ENCODE measurements around the gene SH3BP4.
A peak's percentile ranks its signal among the peaks of the same experiment; 100 is the strongest.

Gene SH3BP4

DNA sequence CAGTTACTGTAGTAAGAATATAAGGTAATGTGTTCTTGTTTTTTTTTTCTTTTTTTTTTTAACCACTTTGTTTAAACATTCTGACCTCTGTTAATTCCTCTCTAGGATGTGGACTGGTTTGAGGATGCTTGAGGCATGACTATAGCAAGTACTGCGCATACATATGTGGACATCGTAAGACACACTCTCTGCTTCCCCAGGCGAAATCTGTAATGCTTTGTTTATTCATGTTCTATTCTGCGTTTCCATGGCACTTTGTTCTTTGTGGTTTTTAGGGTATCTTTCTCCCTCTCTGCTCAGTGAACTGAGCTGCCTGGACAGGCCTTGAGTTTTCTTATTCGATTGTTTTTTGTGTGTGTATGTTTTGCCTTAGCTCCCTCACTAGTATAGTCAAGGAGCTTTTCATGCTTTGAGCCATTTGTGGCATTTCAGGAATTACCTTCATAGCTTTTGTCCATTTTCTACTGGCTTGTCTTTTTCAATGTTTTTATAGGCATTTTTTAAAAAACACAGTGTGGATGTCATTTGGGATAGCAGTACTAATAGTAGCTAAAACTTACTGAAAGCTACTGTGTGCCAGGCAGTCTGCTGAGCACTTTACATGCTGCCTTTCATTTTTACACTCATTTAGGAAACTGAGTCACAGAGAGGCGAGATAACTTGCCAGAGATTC is 1.9 kb upstream of the SH3BP4 start:
- peak; percentile 99 for DNase-seq

DNA sequence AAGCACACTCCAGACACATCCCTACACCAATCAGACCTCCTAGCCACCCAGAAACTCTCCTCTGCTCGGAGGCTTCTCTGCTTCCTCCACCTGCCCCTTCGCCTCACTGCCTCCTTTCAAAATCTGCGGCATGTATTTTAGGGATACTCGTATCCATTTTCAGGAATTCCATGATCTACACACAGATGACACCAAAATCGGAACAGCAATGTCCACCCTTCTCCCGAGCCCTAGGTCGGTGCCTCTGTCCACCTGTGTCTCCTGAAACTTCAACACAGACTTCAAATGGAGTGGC is 1.4 kb upstream of the SH3BP4 start:
- DNase-seq = no peak

DNA sequence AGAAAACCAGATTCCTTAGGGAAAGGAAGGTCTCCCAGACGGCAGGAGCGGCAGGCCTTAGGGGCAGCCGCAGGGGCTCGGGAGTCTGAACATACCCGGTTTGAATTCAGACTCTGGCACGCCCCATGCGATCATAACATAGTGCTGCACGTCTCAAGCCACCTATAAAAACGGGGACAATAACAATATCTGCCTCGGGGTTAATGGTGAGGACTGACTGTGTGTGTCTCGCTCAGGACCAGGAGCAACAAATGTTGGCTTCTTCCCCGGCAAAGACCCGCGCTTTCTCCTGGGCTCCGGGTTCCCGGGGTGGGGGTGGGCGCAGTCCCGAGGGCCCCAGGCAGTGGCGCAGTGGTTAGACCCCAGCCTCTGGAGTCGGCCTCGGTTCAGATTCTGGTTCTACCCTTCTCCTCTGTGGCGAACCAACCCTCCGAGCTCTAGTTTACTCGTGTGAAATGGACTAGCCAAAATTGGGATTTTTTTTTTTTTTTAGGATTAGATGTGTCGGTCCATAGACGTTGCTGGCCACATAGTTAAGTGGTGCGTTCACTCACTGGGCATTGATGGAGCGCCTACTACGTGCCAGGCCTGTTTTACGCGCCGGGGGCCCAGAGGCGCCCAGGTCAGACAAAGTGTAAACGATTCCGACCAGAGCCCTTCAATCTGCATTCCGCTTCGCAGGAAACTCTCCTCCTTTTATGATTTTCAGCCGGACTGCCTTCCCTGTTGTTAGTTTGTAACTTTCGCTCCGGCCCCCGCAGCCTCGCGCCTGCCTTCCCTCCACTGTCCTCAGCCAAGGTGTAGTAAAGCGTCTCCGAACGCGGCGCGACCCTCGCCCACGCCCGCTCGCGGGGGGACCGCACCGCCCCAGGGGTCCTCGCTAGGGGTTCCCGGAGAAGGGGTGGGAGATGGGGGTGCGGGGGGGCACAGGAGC is 820 bp upstream of the SH3BP4 start:
- peak; percentile 57 for DNase-seq

DNA sequence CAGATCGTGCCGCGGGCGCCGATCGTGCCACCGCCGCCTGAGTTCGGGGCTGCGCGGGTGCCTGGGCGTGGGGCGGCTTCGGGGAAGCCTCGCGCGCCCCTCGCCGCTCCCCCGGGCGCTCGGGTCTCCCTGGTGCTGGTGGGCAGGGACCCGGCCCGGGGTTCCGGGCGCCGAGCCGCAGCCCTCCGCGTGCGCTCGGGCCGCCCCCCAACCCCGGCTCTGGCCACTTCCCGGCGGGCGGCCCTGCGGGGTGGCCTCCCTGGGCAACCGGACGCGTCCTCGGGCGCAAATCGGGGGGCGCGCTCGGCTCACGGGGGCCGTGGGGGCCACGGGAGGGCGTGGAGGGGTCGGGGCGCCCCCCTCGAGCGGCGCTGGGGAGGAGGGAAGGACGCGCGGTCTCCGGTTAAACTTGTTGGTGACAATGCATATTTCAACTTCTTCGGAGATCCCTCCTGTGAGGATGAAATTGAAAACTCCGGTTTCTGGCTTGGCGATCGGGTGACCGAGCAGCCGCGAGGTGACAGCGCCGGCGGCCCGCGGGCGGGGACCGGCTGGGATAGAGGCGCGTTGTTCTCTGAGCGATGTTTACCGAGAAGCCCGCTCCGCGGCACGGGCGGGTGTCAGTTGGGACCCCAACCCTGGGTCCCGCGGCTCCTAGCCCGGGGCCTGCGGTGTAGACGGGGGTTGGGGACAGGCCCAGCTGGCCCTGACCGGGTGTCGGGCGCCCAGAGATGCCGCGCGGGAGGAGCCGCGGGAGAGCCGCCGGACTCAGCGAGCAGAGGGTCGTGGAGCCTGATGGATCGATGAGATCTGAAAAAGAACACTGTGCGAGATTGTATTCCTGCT is 676 bp downstream of the SH3BP4 start:
- no peak for DNase-seq

- peak; percentile 41 for DNase-seq
Observed at GRCh38 chr2:234953116-234954031, 1.6 kb downstream of the SH3BP4 start.

DNA sequence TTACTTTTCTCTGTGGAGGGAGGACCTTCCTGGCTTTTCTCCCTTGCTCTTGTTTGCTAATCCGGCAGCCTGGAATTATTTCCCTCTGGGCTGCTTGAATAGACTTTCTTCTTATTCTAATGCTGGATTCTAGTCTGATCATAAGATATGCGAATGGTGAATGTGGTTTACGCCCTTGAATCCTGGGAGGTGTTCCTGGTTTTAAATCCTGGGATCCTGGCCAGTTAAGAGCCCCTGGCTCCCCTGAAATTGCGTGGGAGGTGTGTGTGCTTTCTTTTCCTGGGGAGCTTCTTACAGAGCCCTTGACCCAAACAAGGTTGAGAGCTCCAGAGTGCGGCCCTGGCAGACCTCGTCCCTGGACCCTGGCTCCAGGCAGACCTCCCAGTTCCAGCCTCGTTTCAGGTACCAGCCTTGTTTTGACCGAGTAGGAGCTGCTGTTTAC is 2.8 kb downstream of the SH3BP4 start:
- DNase-seq = no peak

DNA sequence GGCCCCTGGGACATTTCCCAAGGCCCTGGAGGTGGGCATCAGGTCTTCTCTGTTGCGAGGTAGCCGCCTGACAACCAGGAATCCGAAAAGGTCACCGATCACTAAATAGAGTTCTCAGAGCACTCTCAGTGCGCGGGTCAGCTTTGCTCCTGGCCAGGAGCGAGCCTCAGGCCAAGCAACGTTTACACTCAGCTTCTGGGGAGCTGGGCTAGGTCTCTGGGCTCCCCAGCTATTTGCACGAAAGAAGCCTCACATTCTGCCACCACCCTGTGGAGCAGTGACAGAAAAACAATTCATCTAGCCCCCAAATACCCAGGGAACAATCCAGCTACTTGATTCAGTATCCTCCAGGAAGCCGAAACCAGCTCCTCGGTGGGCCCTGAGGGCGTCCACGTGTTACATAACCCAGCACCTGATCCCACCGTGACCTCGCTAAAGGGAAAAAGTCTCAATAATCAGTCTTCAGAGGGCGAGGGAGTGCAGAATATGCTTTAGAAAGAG is 3.3 kb downstream of the SH3BP4 start:
- DNase-seq = no peak

DNA sequence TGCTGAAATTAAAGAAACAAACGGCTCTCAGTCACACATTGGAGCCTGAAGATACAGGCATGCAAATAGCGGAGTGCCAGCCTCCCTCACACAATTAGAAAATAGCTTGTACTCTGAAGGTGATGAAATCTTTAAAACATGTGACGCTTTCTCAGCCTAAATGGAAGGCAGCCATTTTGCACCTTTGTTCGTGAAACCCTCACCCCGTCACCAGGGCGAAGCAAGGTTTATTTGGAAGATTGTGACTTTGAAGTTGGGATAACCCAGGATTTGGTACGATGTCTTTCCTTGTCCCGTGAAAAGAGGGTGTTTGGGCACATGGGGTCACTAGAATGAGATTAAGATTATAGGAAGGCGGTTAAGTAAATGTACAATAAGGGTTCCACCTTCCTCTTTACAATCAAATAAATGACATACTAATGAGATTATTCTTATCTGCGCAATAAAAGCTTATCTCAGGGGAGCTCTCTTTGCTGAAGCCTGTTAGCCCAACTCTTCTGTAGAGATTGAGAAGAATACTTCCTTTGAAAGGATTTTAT is 4.2 kb downstream of the SH3BP4 start:
- no peak for DNase-seq

DNA sequence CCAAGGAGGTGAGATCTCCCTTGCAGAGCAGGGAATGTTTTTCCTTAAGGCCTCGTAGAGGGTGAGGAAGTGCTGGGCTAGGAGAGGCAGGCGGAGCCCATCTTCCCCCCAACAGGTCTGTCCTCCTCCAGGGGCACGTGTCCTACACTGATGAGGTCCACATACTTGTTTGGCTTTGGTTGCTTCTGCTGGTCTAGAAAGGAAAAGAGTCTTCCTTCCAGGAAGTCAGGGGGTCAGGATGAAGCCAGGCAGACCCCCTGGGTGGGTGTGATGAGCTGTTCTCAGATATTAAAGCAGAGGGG is 6.0 kb downstream of the SH3BP4 start:
- no peak for DNase-seq

- DNase-seq = no peak
Observed at GRCh38 chr2:234958311-234958710, 6.5 kb downstream of the SH3BP4 start.

DNA sequence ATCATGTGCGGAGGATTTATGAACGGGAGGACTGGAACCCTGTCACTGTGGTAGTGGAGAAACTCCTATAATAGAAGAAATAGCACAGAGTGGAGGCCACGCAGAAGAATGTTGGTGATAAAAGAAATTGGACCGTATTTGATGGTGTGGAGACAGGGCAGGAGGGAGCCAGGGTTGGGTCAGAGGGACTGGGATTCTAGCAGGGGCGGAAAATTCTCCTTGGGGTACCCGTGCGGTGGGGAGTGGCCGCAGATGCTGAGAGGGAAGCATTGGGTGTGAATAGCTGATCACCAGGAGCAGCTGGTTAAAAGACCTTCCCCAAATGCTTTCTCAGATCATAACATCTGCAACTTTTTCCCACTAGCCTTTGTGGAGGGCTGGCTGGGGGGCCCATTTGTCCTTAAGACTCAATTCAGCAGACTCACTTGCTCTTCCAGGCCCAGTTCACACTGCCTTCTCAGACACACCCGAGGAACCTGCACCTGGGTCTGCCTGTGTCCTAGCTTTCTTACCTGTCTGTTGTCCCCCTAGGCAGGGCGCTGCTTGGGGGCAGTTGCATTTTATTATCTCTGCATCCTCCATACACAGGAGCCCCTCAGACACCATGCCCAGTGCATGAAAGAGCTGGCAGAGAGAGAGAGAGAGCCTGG is 7.1 kb downstream of the SH3BP4 start:
- DNase-seq = no peak

GRCh38 chr2:234960175-234961088 is 8.6 kb downstream of the SH3BP4 start:
- no peak for DNase-seq

GRCh38 chr2:234961784-234962183 is 10.0 kb downstream of the SH3BP4 start:
- no peak for DNase-seq

DNA sequence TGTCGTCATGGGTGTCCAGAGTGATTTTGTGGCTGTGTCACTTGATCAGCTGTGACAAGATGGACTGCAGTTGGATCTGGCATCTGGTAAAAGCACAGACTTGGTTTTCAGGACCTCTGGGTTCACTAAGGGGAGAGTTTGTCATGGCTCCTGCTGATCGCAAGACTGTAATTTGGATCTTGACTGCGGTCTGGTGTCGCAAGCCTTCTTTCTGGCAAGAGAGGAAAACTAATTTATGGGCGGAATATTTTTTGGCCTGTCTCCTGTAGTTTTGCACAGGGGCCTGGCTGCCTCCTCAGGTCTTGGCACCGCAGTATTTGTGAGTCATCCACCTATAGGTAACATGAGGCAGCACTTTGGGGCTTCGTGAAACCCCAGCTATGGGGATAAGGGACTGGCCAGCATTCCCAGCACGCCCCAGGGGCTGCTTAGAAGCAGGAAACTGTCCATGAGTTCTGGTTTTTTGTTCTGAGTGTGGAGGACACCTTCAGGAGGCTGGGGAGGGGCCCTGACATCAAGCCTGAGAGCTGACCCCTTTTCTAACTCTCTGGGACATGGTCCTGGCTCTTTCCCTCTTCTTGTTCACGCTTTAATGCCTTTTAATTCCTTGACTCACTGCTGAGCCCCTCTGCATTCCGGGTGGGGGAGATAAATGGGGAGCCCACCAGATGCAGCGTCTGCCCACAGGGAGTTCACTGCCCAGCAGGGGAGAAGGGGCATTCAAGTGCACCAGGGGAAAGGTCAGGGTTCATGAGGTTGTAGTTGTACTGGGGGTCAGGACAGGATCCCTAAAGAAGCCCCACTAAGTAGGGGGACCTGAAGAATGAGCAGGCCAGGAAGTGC is 12.2 kb downstream of the SH3BP4 start:
- DNase-seq = no peak

DNA sequence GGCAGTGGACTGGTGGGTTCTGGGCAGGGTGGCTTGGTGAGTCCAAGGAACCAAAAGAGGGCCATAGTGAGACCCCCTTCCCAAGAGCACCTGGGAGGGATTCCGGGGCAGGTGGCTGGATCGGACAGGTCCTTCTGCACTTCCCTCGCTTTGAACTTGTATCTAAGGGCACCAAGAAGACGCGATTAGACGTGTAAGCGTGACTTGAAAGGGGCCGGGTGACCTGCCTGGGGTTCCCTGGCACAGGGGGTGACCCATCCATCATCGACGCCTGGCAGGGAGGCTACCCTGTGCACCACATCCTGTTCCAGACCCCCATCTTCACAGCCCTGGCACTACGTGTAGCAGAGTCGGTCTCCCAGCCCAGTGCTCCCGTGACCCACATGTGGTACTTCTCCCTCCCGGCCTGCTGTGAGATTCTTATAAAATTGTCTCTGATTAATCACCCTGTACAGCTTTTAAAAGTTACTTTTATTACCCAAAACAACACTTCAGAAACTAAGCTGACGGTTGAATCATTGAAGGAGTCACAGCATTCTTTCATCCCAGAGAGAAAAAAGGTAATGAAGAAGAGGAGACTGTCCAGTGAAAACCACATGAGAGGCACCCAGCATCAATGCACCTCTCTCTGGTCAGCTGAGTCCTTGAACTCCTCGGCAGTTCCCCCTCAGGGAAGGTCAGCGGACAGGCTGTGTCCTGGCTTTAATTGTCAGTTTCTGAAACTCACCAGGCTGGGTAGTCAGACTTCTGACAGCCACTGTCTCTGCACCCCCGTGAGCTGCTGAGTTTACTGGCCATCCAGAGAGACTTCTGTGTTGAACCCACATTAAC is 13.0 kb downstream of the SH3BP4 start:
- no peak for DNase-seq

DNA sequence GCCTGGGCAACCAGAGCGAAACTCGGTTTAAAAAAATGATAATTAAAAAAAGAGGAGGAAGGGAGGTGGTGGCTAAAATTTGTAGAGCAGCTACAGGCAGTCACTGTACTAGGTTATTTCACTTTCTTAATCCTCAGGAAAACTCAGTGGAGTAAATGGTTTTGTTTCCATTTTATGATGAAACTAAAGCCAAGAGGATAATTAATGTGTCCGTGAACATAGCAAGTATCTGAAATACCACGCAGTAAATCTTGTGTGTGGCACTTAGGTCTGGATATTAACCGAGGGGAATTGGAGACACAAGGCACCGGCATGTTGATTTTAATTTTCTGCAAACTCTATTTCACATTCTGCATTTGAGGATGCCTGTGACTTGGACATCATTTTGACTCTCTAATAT is 14.5 kb downstream of the SH3BP4 start:
- no peak for DNase-seq

GRCh38 chr2:234967201-234967869 is 15.5 kb downstream of the SH3BP4 start:
- DNase-seq = no peak

DNA sequence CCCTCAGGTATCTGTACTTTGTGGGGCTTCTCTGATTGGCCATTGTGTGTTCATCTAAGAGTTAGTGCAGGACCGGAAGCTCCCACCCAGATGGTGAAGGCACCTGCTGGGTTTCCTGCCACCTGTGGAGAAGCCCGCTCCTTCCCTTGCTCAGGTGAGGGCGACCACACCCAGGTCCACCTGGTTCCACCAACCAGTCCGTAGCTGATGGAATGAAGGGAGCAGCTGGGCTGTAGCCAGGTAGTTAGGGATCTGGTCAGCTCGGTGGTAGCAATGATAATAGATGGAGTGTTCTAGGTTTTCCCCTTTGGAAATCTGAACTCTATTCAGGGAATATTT is 16.0 kb downstream of the SH3BP4 start:
- no peak for DNase-seq

Measured in HCEC 1CT (cell line).